GM21390 (cell line): ENCODE data around the gene ENTPD1.

ENCODE experiments used
- ATAC-seq: cut with Tn5 transposase; IDR thresholded peaks from one replicate; pipeline ENCODE4 v1.9.1; 2021; ENCODE audit not compliant: unreplicated experiment

Gene ENTPD1

GRCh38 chr10:95820363-95820762 is 64.4 kb downstream of the ENTPD1 start:
- ATAC-seq, result peak; percentile 56

- no peak for ATAC-seq
These were observed 65.8 kb downstream of the ENTPD1 start for GRCh38 chr10:95821720-95822119.

GRCh38 chr10:95830044-95830443 is 74.1 kb downstream of the ENTPD1 start:
- ATAC-seq, result no peak

GRCh38 chr10:95831076-95831475 is 75.1 kb downstream of the ENTPD1 start:
- no peak for ATAC-seq

- no peak for ATAC-seq
These were observed 75.6 kb downstream of the ENTPD1 start for GRCh38 chr10:95831515-95831914.

GRCh38 chr10:95832216-95833041 is 76.5 kb downstream of the ENTPD1 start:
- peak; percentile 83 for ATAC-seq

- ATAC-seq, result no peak
These were observed 77.2 kb downstream of the ENTPD1 start for GRCh38 chr10:95833042-95833610.

GRCh38 chr10:95834406-95834805 is 78.4 kb downstream of the ENTPD1 start:
- no peak for ATAC-seq

GRCh38 chr10:95835149-95835860 is 79.3 kb downstream of the ENTPD1 start:
- ATAC-seq, result no peak

- ATAC-seq, result no peak
These were observed 79.9 kb downstream of the ENTPD1 start for GRCh38 chr10:95835911-95836310.

- ATAC-seq, result no peak
These were observed 80.8 kb downstream of the ENTPD1 start for GRCh38 chr10:95836610-95837355.

GRCh38 chr10:95837356-95837776 is 81.4 kb downstream of the ENTPD1 start:
- peak; percentile 27 for ATAC-seq

GRCh38 chr10:95837783-95838182 is 81.8 kb downstream of the ENTPD1 start:
- ATAC-seq, result peak; percentile 46

GRCh38 chr10:95840121-95840520 is 84.2 kb downstream of the ENTPD1 start:
- no peak for ATAC-seq

GRCh38 chr10:95840681-95841080 is 84.7 kb downstream of the ENTPD1 start:
- ATAC-seq, result no peak

GRCh38 chr10:95841661-95842498 is 85.9 kb downstream of the ENTPD1 start:
- no peak for ATAC-seq

GRCh38 chr10:95845411-95845810 is 89.4 kb downstream of the ENTPD1 start:
- no peak for ATAC-seq

GRCh38 chr10:95847007-95847406 is 91.0 kb downstream of the ENTPD1 start:
- no peak for ATAC-seq

- no peak for ATAC-seq
These were observed 92.9 kb downstream of the ENTPD1 start for GRCh38 chr10:95848841-95849240.

- no peak for ATAC-seq
These were observed 94.8 kb downstream of the ENTPD1 start for GRCh38 chr10:95850791-95851190.
